IPS-20b (cell line): ENCODE data around the gene CHTF8.

Source experiments
- H3K27ac ChIP-seq: one replicate; pipeline ENCODE4 v1.5.1; 2013; ENCODE audit warnings: low read length
- H3K27me3 ChIP-seq: 2 replicates; pipeline ENCODE4 v1.6.1; 2013; ENCODE audit warnings: mild to moderate bottlenecking, low read length, inconsistent platforms; ENCODE audit not compliant: insufficient read depth
- H3K36me3 ChIP-seq: 2 replicates; pipeline ENCODE4 v1.6.1; 2013; ENCODE audit warnings: low read depth, mild to moderate bottlenecking, inconsistent platforms, low read length, moderate library complexity; ENCODE audit not compliant: insufficient read depth
- H3K4me1 ChIP-seq: 2 replicates; pipeline ENCODE4 v1.6.1; 2013; ENCODE audit warnings: mild to moderate bottlenecking, control low read depth, inconsistent platforms, low read length, moderate library complexity; ENCODE audit not compliant: insufficient read depth
- H3K4me3 ChIP-seq: 2 replicates; pipeline ENCODE4 v1.5.1; 2013; ENCODE audit warnings: mild to moderate bottlenecking, low read length, inconsistent platforms
- H3K9ac ChIP-seq: 2 replicates; pipeline ENCODE4 v1.6.1; 2013; ENCODE audit warnings: low read depth, mild to moderate bottlenecking, inconsistent platforms, low read length, moderate library complexity
- H3K9me3 ChIP-seq: 2 replicates; pipeline ENCODE4 v1.6.1; 2013; ENCODE audit warnings: mild to moderate bottlenecking, low read depth, low read length, inconsistent platforms; ENCODE audit not compliant: insufficient read depth

CHTF8 gene

GRCh38 chr16:69118468-69118867 is 13.9 kb downstream of the CHTF8 start:
- Histone ChIP-seq H3K4me1 (no peaks in the 10 kb centered on the region), H3K9me3 (no peaks in the 10 kb centered on the region), H3K36me3 (peaks cover 79% of the 10 kb centered on the region), H3K9ac (no peak overlapping the region), H3K4me3 (no peak overlapping the region), H3K27ac (no peak overlapping the region), H3K27me3 (no peaks in the 10 kb centered on the region)

GRCh38 chr16:69116906-69117305 is 15.5 kb downstream of the CHTF8 start:
- H3K36me3 ChIP-seq = peaks cover 94% of the 10 kb centered on the region

GRCh38 chr16:69116256-69116875 is 16.0 kb downstream of the CHTF8 start:
- Histone ChIP-seq H3K4me1 (no peaks in the 10 kb centered on the region), H3K27me3 (no peaks in the 10 kb centered on the region), H3K4me3 (no peak overlapping the region), H3K9ac (no peak overlapping the region), H3K36me3 (peaks cover 99% of the 10 kb centered on the region), H3K9me3 (no peaks in the 10 kb centered on the region), H3K27ac (no peak overlapping the region)

More at GRCh38 chr16:69116906-69117305, 15.5 kb downstream of the CHTF8 start:
- Histone ChIP-seq H3K9ac (no peak overlapping the region), H3K9me3 (no peaks in the 10 kb centered on the region), H3K4me3 (no peak overlapping the region), H3K4me1 (no peaks in the 10 kb centered on the region), H3K27me3 (no peaks in the 10 kb centered on the region), H3K27ac (no peak overlapping the region)

GRCh38 chr16:69115837-69116236 is 16.6 kb downstream of the CHTF8 start:
- Histone ChIP-seq H3K9ac (no peak overlapping the region), H3K27me3 (no peaks in the 10 kb centered on the region), H3K36me3 (peaks cover 99% of the 10 kb centered on the region), H3K4me1 (no peaks in the 10 kb centered on the region), H3K27ac (no peak overlapping the region), H3K9me3 (no peaks in the 10 kb centered on the region), H3K4me3 (no peak overlapping the region)

GRCh38 chr16:69115361-69115760 is 17.0 kb downstream of the CHTF8 start:
- Histone ChIP-seq H3K9ac (no peak overlapping the region), H3K36me3 (peaks cover 99% of the 10 kb centered on the region), H3K4me3 (no peak overlapping the region), H3K9me3 (no peaks in the 10 kb centered on the region), H3K4me1 (no peaks in the 10 kb centered on the region), H3K27me3 (no peaks in the 10 kb centered on the region), H3K27ac (no peak overlapping the region)

- Histone ChIP-seq H3K36me3 (peaks cover 99% of the 10 kb centered on the region), H3K27me3 (no peaks in the 10 kb centered on the region), H3K9me3 (no peaks in the 10 kb centered on the region), H3K4me1 (no peaks in the 10 kb centered on the region), H3K9ac (no peak overlapping the region), H3K4me3 (no peak overlapping the region), H3K27ac (no peak overlapping the region)
Observed at GRCh38 chr16:69114976-69115355, 17.4 kb downstream of the CHTF8 start.

- H3K9ac ChIP-seq = no peak overlapping the region
- no peaks in the 10 kb centered on the region for H3K4me1 ChIP-seq
- H3K4me3 ChIP-seq = no peak overlapping the region
- H3K27ac ChIP-seq = no peak overlapping the region
- no peaks in the 10 kb centered on the region for H3K27me3 ChIP-seq
- peaks cover 99% of the 10 kb centered on the region for H3K36me3 ChIP-seq
- H3K9me3 ChIP-seq = no peaks in the 10 kb centered on the region
Observed at GRCh38 chr16:69114346-69114975, 17.9 kb downstream of the CHTF8 start.

GRCh38 chr16:69113216-69113615 is 19.2 kb downstream of the CHTF8 start:
- no peak overlapping the region for H3K9ac ChIP-seq
- H3K9me3 ChIP-seq = no peaks in the 10 kb centered on the region
- peaks cover 97% of the 10 kb centered on the region for H3K36me3 ChIP-seq
- H3K4me1 ChIP-seq = peaks cover 7% of the 10 kb centered on the region
- H3K27me3 ChIP-seq = no peaks in the 10 kb centered on the region
- H3K4me3 ChIP-seq = no peak overlapping the region
- H3K27ac ChIP-seq = no peak overlapping the region

- Histone ChIP-seq H3K4me3 (no peak overlapping the region), H3K4me1 (peaks cover 7% of the 10 kb centered on the region), H3K36me3 (peaks cover 90% of the 10 kb centered on the region), H3K27ac (no peak overlapping the region), H3K9me3 (no peaks in the 10 kb centered on the region), H3K27me3 (no peaks in the 10 kb centered on the region), H3K9ac (no peak overlapping the region)
Observed at GRCh38 chr16:69112285-69113129, 19.9 kb downstream of the CHTF8 start.

- H3K4me3 ChIP-seq = no peak overlapping the region
- H3K4me1 ChIP-seq = peaks cover 7% of the 10 kb centered on the region
- peaks cover 83% of the 10 kb centered on the region for H3K36me3 ChIP-seq
- H3K9ac ChIP-seq = no peak overlapping the region
- H3K9me3 ChIP-seq = no peaks in the 10 kb centered on the region
- H3K27ac ChIP-seq = no peak overlapping the region
- no peaks in the 10 kb centered on the region for H3K27me3 ChIP-seq
Observed at GRCh38 chr16:69111876-69112230, 20.5 kb downstream of the CHTF8 start.

GRCh38 chr16:69111216-69111875 is 21.0 kb downstream of the CHTF8 start:
- no peak overlapping the region for H3K9ac ChIP-seq
- peaks cover 78% of the 10 kb centered on the region for H3K36me3 ChIP-seq
- H3K4me1 ChIP-seq = peaks cover 7% of the 10 kb centered on the region
- H3K27ac ChIP-seq = no peak overlapping the region
- H3K9me3 ChIP-seq = no peaks in the 10 kb centered on the region
- no peak overlapping the region for H3K4me3 ChIP-seq
- no peaks in the 10 kb centered on the region for H3K27me3 ChIP-seq
